Bronchial epithelial cell (primary cell): ENCODE data around the gene IL25. TPM values are rescaled to one million over a fixed set of nuclear protein-coding genes. Genes with fewer than 3 reads are reported as not detected.

ENCODE experiments used
- DNase-seq: peaks from one replicate; pipeline ENCODE4 v3.0.0-alpha.2; 2010; ENCODE audit warnings: low read depth
- FAIRE-seq: peaks from 2 replicates; lab custom pipeline; 2011; peaks lifted over from hg19 to GRCh38; lab: Jason Lieb, UNC
- H3K27me3 ChIP-seq: 2 replicates; pipeline ENCODE4 v1.5.1; 2011; ENCODE audit warnings: low read length; ENCODE audit not compliant: control insufficient read depth, insufficient read depth
- H3K36me3 ChIP-seq: 2 replicates; pipeline ENCODE4 v1.5.1; 2011; ENCODE audit warnings: low read length; ENCODE audit not compliant: control insufficient read depth, insufficient read depth
- H3K4me3 ChIP-seq: 2 replicates; pipeline ENCODE4 v1.5.1; 2011; ENCODE audit warnings: mild to moderate bottlenecking, low read depth, low read length, control low read depth
- CTCF ChIP-seq: IDR thresholded peaks from 2 replicates; pipeline ENCODE4 v1.5.1; 2011; ENCODE audit warnings: mild to moderate bottlenecking, moderate library complexity, low read length, control low read depth, inconsistent platforms; ENCODE audit not compliant: insufficient read depth, severe bottlenecking
- total RNA-seq: library from RNA; depleted of rRNA; stranded (reverse); fragments of >200 nt; gene quantifications from 2 replicates; pipeline ENCODE4 v1.2.1, GENCODE V29; 2014

The IL25 gene
- total RNA-seq, 1 donor from 2014 or later: not detected

- no peak for DNase-seq
- Histone ChIP-seq H3K4me3 (no peak overlapping the region), H3K27me3 (no peaks in the 10 kb centered on the region), H3K36me3 (no peaks in the 10 kb centered on the region)
- TF ChIP-seq CTCF: no peak
- no peak for FAIRE-seq
These were observed 33.0 kb downstream of the IL25 start for GRCh38 chr14:23405516-23406025.

GRCh38 chr14:23406244-23406643 lies 33.6 kb downstream of the IL25 start:
- DNase-seq: no peak
- no peak for FAIRE-seq
- Histone ChIP-seq H3K27me3 (no peaks in the 10 kb centered on the region), H3K36me3 (no peaks in the 10 kb centered on the region), H3K4me3 (no peak overlapping the region)
- TF ChIP-seq CTCF: no peak

- H3K36me3 ChIP-seq: no peaks in the 10 kb centered on the region
- FAIRE-seq: no peak
- no peaks in the 10 kb centered on the region for H3K27me3 ChIP-seq
- TF ChIP-seq CTCF: no peak
- DNase-seq: no peak
- no peak overlapping the region for H3K4me3 ChIP-seq
These were observed 34.2 kb downstream of the IL25 start for GRCh38 chr14:23406725-23407355.

- DNase-seq: no peak
- no peak for TF ChIP-seq CTCF
- no peaks in the 10 kb centered on the region for H3K27me3 ChIP-seq
- FAIRE-seq: no peak
- no peak within 1 kb of the TSS for H3K4me3 ChIP-seq
- no peaks in the 10 kb centered on the region for H3K36me3 ChIP-seq
These were observed 35.1 kb downstream of the IL25 start, which contains the start of gene MYH6 for GRCh38 chr14:23407516-23408306. MYH6 (minus strand) TSS chr14:23408273; CDS start chr14:23407223, 1,050 bp downstream.

GRCh38 chr14:23408307-23408630 lies 35.7 kb downstream of the IL25 start:
- no peaks in the 10 kb centered on the region for H3K27me3 ChIP-seq
- DNase-seq (no peak), FAIRE-seq (no peak)
- no peaks in the 10 kb centered on the region for H3K36me3 ChIP-seq
- no peak overlapping the region for H3K4me3 ChIP-seq
- TF ChIP-seq CTCF: no peak
